Measurements from ENCODE around the gene NMT1.

The NMT1 gene

GRCh38 chr17:45156242-45156641 is 95.1 kb downstream of the NMT1 start:
- Histone ChIP-seq H3K4me1 (ENCODE audit: insufficient read depth, low read length) (peaks cover 21% of the 10 kb centered on the region), H3K9me3 (ENCODE audit: insufficient read depth, low read length, severe bottlenecking) (no peaks in the 10 kb centered on the region), H3K4me3 (ENCODE audit: low read depth in 1 of 2, low read length in 2 of 2) (no peak overlapping the region), H4K20me1 (ENCODE audit: insufficient read depth, low read length) (peaks cover 13% of the 10 kb centered on the region; the same call in 1 of the 2 replicates), H3K36me3 (ENCODE audit: insufficient read depth, low read length) (peaks cover 5% of the 10 kb centered on the region; the same call in 1 of the 2 replicates), H3K79me2 (ENCODE audit: insufficient read depth, low read length) (peaks cover 64% of the 10 kb centered on the region), H3K9ac (ENCODE audit: low read depth, low read length) (no peak overlapping the region), H2AFZ (ENCODE audit: low read depth, low read length) (no peak overlapping the region), H3K27ac (ENCODE audit: low read length) (no peak overlapping the region), H3K27me3 (ENCODE audit: insufficient read depth, low read length, poor library complexity) (no peaks in the 10 kb centered on the region), H3K4me2 (ENCODE audit: insufficient read depth, low read length) (no peak overlapping the region)
- ATAC-seq (ENCODE audit: insufficient read depth, low read depth) (no peak), DNase-seq (no peak)
- TF ChIP-seq CTCF (IDR thresholded peaks at IDR 0.05; ENCODE audit: borderline replicate concordance, extremely low read depth, low read length, poor library complexity, severe bottlenecking) (no peak), EZH2 (IDR thresholded peaks at IDR 0.05; ENCODE audit: borderline replicate concordance, low read depth, low read length, severe bottlenecking) (no peak)
